Glutamatergic neuron (in vitro differentiated cells): ENCODE measurements around the gene SPATA25. TPM values are rescaled to one million over a fixed set of nuclear protein-coding genes. Genes with fewer than 3 reads are reported as not detected.

ENCODE experiments used
- DNase-seq: peaks from one replicate; pipeline ENCODE4 v3.0.0; 2022
- H3K27ac Mint-ChIP-seq: one replicate; pipeline ENCODE4 v1.8.0; 2020; ENCODE audit warnings: mild to moderate bottlenecking, mixed read lengths, inconsistent platforms; ENCODE audit not compliant: unreplicated experiment
- H3K27me3 Mint-ChIP-seq: one replicate; pipeline ENCODE4 v1.8.0; 2020; ENCODE audit warnings: mild to moderate bottlenecking, moderate library complexity, mixed read lengths, inconsistent platforms; ENCODE audit not compliant: unreplicated experiment
- H3K36me3 Mint-ChIP-seq: one replicate; pipeline ENCODE4 v1.8.0; 2020; ENCODE audit warnings: mild to moderate bottlenecking, mixed read lengths, inconsistent platforms; ENCODE audit not compliant: unreplicated experiment
- H3K4me1 Mint-ChIP-seq: one replicate; pipeline ENCODE4 v1.8.0; 2020; ENCODE audit warnings: mild to moderate bottlenecking, low read depth, mixed read lengths, inconsistent platforms; ENCODE audit not compliant: unreplicated experiment
- H3K4me3 Mint-ChIP-seq: one replicate; pipeline ENCODE4 v1.8.0; 2020; ENCODE audit warnings: mild to moderate bottlenecking, mixed read lengths, inconsistent platforms; ENCODE audit not compliant: unreplicated experiment
- H3K9me3 Mint-ChIP-seq: one replicate; pipeline ENCODE4 v1.8.0; 2020; ENCODE audit warnings: mild to moderate bottlenecking, moderate library complexity, mixed read lengths, inconsistent platforms; ENCODE audit not compliant: unreplicated experiment
- CTCF ChIP-seq: fragments of 200-600 bp; sonication (generic); IDR thresholded peaks from one replicate; pipeline ENCODE4 v1.5.0; 2021; ENCODE audit not compliant: partially characterized antibody, unreplicated experiment
- total RNA-seq: library from RNA; stranded (reverse); fragmentation: NEBNext Ultra II Directional; extraction: Animal tissue kit (Norgen Biotek cat#: 25700); gene quantifications from one replicate; pipeline ENCODE4 v1.2.1, GENCODE V29; 2021; ENCODE audit not compliant: unreplicated experiment

Gene SPATA25
- total RNA-seq, 1 donor from 2014 or later: 1.2 TPM

GRCh38 chr20:45892049-45892825 lies 4.8 kb upstream of the SPATA25 start:
- no peak overlapping the region for H3K27ac Mint-ChIP-seq
- TF ChIP-seq CTCF: no peak
- H3K9me3 Mint-ChIP-seq: peaks cover 11% of the 10 kb centered on the region
- peaks cover 9% of the 10 kb centered on the region for H3K27me3 Mint-ChIP-seq
- peaks cover 3% of the 10 kb centered on the region for H3K4me1 Mint-ChIP-seq
- no peaks in the 10 kb centered on the region for H3K36me3 Mint-ChIP-seq
- H3K4me3 Mint-ChIP-seq: peak overlapping the region; percentile 78
- no peak for DNase-seq

- Mint-ChIP-seq H3K4me3 (peak within 1 kb of the TSS; percentile 89), H3K36me3 (no peaks in the 10 kb centered on the region), H3K4me1 (peaks cover 3% of the 10 kb centered on the region), H3K9me3 (peaks cover 11% of the 10 kb centered on the region), H3K27me3 (peaks cover 9% of the 10 kb centered on the region), H3K27ac (peak within 1 kb of the TSS; percentile 92)
- no peak for TF ChIP-seq CTCF
- DNase-seq: peak; percentile 97
These were observed 3.9 kb upstream of the SPATA25 start, which contains the start of the genes CTSA and NEURL2 for GRCh38 chr20:45890985-45891983. CTSA (plus strand) TSS chr20:45891335; CDS start chr20:45891569, 234 bp downstream. NEURL2 (minus strand) TSS chr20:45891208; CDS start chr20:45890991, 217 bp downstream.

GRCh38 chr20:45890077-45890984 lies 2.9 kb upstream of the SPATA25 start:
- no peaks in the 10 kb centered on the region for H3K36me3 Mint-ChIP-seq
- peak; percentile 92 for DNase-seq
- peaks cover 11% of the 10 kb centered on the region for H3K9me3 Mint-ChIP-seq
- peak; percentile 71 for TF ChIP-seq CTCF
- peak overlapping the region; percentile 89 for H3K4me3 Mint-ChIP-seq
- peak overlapping the region; percentile 92 for H3K27ac Mint-ChIP-seq
- peaks cover 9% of the 10 kb centered on the region for H3K27me3 Mint-ChIP-seq
- peaks cover 3% of the 10 kb centered on the region for H3K4me1 Mint-ChIP-seq

- H3K27me3 Mint-ChIP-seq: peaks cover 9% of the 10 kb centered on the region
- no peak for TF ChIP-seq CTCF
- peaks cover 11% of the 10 kb centered on the region for H3K9me3 Mint-ChIP-seq
- H3K36me3 Mint-ChIP-seq: no peaks in the 10 kb centered on the region
- H3K27ac Mint-ChIP-seq: no peak overlapping the region
- peaks cover 3% of the 10 kb centered on the region for H3K4me1 Mint-ChIP-seq
- no peak overlapping the region for H3K4me3 Mint-ChIP-seq
- no peak for DNase-seq
These were observed 1.3 kb upstream of the SPATA25 start for GRCh38 chr20:45888681-45889080.
